HG03558 (cell line): ENCODE results near the gene GPR137.

Source experiments
- ATAC-seq: cut with Tn5 transposase; IDR thresholded peaks from one replicate; pipeline ENCODE4 v1.9.1; 2021; ENCODE audit warnings: moderate number of reproducible peaks; ENCODE audit not compliant: unreplicated experiment; ENCODE audit errors: extremely low read depth

The GPR137 gene

GRCh38 chr11:64337538-64338249 lies 52.0 kb downstream of the GPR137 start:
- ATAC-seq: no peak

GRCh38 chr11:64338716-64339115 lies 53.1 kb downstream of the GPR137 start:
- no peak for ATAC-seq
